Type B pancreatic cell (in vitro differentiated cells): ENCODE data around the gene MYO7A. TPM values are rescaled to one million over a fixed set of nuclear protein-coding genes. Genes with fewer than 3 reads are reported as not detected.

Experiments
- DNase-seq: peaks from one replicate; pipeline ENCODE4 v3.0.0; 2021; ENCODE audit warnings: mixed read lengths; ENCODE audit not compliant: unreplicated experiment; ENCODE audit errors: extremely low spot score
- H3K27ac Mint-ChIP-seq: 2 replicates; pipeline ENCODE4 v1.8.0; 2021; ENCODE audit warnings: mild to moderate bottlenecking, mixed read lengths
- H3K27me3 Mint-ChIP-seq: 2 replicates; pipeline ENCODE4 v1.8.0; 2021; ENCODE audit warnings: mixed read lengths
- H3K36me3 Mint-ChIP-seq: 2 replicates; pipeline ENCODE4 v1.8.0; 2021; ENCODE audit warnings: mixed read lengths
- H3K4me1 Mint-ChIP-seq: one replicate; pipeline ENCODE4 v1.8.0; 2021; ENCODE audit warnings: mixed read lengths; ENCODE audit not compliant: unreplicated experiment
- H3K4me3 Mint-ChIP-seq: 2 replicates; pipeline ENCODE4 v1.8.0; 2021; ENCODE audit warnings: mild to moderate bottlenecking, mixed read lengths
- H3K9me3 Mint-ChIP-seq: 2 replicates; pipeline ENCODE4 v1.8.0; 2021; ENCODE audit warnings: mixed read lengths
- total RNA-seq: library from RNA; stranded (reverse); gene quantifications from 2 replicates; pipeline ENCODE4 v1.2.1, GENCODE V29; 2021; ENCODE audit warnings: low replicate concordance
- TF ChIP-seq, protein P1 (sequence below): fragments of 200-600 bp; sonication (generic); conservative IDR thresholded peaks from 2 replicates; pipeline ENCODE4 v1.5.0; 2021; ENCODE audit warnings: antibody characterized with exemption, mild to moderate bottlenecking

Gene MYO7A
- total RNA-seq, 1 donor from 2014 or later = 2.8 TPM

DNA sequence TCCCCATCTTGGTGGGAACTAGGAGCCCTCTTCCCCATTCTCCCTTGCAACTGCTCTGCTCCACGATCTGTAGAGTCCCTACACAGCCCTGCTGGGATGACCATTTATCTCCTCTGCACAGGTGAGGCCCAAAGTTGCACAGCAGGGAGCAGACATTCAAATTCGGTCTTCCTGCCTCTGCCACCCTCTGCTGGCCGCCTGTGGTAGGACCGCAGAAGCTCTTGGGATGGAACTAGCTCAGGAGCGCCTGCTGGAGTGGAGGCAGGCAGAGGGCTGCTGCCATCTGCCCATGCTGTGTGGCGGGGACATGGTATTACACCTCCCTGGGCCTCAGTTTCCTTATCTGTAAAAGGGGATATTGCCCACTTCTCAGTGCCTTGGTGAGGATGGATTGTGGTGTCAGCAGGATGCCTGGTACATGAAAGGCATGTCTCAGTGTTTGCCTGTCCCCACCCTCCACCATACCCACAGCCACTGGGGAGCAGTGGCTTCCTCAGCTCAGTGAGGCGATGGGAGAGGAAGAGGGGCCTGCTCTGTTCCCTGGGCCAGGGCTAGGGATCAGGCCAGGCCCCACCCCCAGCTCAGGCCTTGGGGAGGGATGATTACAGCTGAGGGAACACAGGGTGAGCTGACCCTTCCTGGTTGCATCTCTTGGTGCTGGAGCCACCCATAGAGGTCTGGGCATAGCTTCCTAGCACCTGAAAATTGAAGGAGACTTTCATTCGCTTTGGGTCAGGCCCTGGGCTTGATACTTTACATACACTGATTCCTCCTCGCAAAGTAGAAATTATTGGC lies 36.7 kb upstream of the MYO7A start:
- H3K27ac Mint-ChIP-seq = peak overlapping the region; percentile 79

DNA sequence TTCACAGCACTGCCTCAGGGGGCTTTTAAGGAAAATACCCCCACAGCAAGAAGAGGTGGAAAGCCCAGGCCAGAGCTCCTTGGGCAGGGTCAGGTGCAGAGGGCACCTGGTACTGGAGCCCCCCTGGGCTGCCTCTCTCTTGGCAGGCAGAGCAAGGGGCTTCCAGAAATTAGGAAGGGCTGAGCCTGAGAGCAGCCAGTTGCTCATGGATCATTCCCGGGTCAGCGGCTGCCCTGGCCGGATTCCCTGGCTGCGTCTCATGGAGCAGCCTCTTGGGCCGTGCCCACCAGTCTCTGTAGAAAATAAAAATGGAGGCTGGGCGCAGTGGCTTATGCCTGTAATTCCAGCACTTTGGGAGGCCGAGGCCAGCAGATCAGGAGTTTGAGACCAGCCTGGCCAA lies 35.7 kb upstream of the MYO7A start:
- Mint-ChIP-seq H3K4me3 (no peak overlapping the region), H3K27ac (no peak overlapping the region), H3K27me3 (no peaks in the 10 kb centered on the region), H3K9me3 (no peaks in the 10 kb centered on the region), H3K4me1 (peaks cover 5% of the 10 kb centered on the region), H3K36me3 (no peaks in the 10 kb centered on the region)
- TF ChIP-seq, protein P1, sequence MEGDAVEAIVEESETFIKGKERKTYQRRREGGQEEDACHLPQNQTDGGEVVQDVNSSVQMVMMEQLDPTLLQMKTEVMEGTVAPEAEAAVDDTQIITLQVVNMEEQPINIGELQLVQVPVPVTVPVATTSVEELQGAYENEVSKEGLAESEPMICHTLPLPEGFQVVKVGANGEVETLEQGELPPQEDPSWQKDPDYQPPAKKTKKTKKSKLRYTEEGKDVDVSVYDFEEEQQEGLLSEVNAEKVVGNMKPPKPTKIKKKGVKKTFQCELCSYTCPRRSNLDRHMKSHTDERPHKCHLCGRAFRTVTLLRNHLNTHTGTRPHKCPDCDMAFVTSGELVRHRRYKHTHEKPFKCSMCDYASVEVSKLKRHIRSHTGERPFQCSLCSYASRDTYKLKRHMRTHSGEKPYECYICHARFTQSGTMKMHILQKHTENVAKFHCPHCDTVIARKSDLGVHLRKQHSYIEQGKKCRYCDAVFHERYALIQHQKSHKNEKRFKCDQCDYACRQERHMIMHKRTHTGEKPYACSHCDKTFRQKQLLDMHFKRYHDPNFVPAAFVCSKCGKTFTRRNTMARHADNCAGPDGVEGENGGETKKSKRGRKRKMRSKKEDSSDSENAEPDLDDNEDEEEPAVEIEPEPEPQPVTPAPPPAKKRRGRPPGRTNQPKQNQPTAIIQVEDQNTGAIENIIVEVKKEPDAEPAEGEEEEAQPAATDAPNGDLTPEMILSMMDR = no peak
- DNase-seq = no peak

More for the DNA sequence above, 36.7 kb upstream of the MYO7A start:
- Mint-ChIP-seq H3K9me3 (no peaks in the 10 kb centered on the region), H3K27me3 (no peaks in the 10 kb centered on the region), H3K4me1 (peaks cover 5% of the 10 kb centered on the region), H3K36me3 (no peaks in the 10 kb centered on the region), H3K4me3 (peak overlapping the region; percentile 64)
- TF ChIP-seq, protein P1 = peak; percentile 91
- no peak for DNase-seq

DNA sequence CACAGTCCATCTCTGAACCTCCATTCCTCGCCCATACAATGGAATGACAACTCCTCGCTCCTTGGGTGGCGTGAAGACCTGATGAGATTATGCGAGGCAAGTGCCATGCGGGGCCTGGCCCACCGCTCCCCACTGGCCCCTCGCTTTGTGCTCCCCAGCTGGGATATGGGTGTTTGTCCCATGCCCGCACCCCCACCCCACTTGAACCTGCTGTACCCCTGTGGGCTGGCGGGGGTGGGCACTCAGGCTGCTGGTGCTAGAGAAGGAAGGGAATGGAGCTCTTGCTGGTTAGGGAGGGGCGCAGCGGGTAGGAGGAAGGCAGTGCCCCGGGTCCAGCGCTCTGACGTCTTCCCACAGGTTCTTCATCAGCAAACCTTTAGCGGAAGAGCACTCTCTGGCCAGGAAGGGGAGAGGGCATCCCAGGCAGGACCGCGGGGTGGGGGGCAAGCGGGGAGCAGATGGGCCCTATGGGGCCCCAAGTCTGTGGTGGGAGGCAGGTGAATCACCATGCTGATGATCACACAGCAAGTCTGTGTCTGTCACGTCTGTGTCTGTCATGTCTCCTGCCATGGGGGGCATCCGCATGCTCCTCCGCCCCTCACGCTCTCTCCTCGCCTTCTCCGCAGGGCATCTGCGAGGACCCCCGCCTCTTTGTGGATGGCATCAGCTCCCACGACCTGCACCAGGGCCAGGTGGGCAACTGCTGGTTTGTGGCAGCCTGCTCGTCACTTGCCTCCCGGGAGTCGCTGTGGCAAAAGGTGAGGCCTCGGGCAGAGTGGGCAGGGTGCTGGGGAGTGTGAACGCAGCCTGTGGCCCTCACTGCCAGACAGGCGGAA lies 34.8 kb upstream of the MYO7A start:
- Mint-ChIP-seq H3K27me3 (no peaks in the 10 kb centered on the region), H3K36me3 (no peaks in the 10 kb centered on the region), H3K4me3 (no peak overlapping the region), H3K4me1 (peaks cover 5% of the 10 kb centered on the region), H3K9me3 (no peaks in the 10 kb centered on the region), H3K27ac (no peak overlapping the region)
- no peak for DNase-seq
- TF ChIP-seq, protein P1 = no peak

DNA sequence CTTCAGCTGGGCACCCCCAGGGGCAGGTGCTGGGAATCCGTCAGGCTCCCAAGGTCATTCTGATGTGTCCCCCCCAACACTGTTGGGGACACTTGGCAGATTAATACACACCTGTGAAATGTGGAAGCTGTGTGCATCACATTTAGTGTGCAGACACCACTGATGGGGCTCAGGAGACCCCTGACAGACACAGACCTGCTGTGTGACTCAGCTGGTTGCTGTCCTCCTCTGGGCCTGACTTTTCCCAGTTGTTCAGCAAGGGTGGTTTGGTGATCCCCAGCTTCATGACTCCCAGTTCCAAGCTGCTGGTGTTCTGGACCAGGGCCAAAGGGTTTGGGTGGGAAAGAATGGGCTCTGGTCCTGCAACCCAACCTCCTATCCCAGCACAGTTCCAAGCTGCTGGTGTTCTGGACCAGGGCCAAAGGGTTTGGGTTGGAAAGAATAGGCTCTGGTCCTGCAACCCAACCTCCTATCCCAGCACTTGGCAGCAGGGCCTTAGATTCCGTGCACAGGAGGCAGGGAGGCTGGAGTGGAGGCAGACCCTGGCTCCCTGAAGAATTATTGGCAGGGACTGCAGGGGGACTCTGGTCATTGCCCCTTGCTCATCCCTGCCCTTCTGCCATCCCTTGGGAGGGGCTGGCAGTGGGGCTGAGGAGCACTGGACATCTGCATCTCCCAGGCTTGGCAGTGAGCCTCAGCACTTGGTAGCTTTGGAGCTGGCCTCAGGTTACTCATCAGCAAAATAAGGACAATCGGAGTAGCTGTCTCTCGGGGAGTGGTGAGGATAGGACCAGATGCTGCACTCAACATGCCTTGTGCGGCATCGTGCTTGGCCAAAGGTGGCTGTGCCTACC lies 33.8 kb upstream of the MYO7A start:
- no peaks in the 10 kb centered on the region for H3K27me3 Mint-ChIP-seq

More for the DNA sequence above, 33.8 kb upstream of the MYO7A start:
- H3K36me3 Mint-ChIP-seq = no peaks in the 10 kb centered on the region
- H3K4me1 Mint-ChIP-seq = peaks cover 5% of the 10 kb centered on the region
- H3K27ac Mint-ChIP-seq = no peak overlapping the region
- H3K9me3 Mint-ChIP-seq = no peaks in the 10 kb centered on the region
- TF ChIP-seq, protein P1 = no peak
- no peak overlapping the region for H3K4me3 Mint-ChIP-seq
- DNase-seq = no peak
